H1 (cell line): ENCODE data around the gene PDZD2. TPM values are rescaled to one million over a fixed set of nuclear protein-coding genes. Genes with fewer than 3 reads are reported as not detected.

Experiments
- CTCF ChIA-PET: fragments of 300-600 bp; sonication (Branson Sonifier 250); formaldehyde crosslinking; loops from one replicate; lab custom pipeline; 2021; ENCODE audit not compliant: partially characterized antibody; lab: Charles Lee
- POLR2A ChIA-PET: fragments of 300-600 bp; sonication (Branson Sonifier 250); formaldehyde crosslinking; loops from one replicate; lab custom pipeline; 2021; ENCODE audit warnings: inconsistent platforms; ENCODE audit not compliant: partially characterized antibody; lab: Charles Lee
- DNase-seq, 2 experiments: peaks; one replicate each; pipeline versions ENCODE4 v3.0.0 to v3.0.0-alpha.2; 2010 to 2022; ENCODE audit warnings: low spot score in 2 of 2, low read depth in 1 of 2, mixed read lengths in 1 of 2
- FAIRE-seq: peaks from 2 replicates; lab custom pipeline; 2011; peaks lifted over from hg19 to GRCh38; lab: Jason Lieb, UNC
- H2AFZ ChIP-seq: 2 replicates; pipeline ENCODE4 v1.8.1; 2012; ENCODE audit warnings: low read length, inconsistent platforms
- H2AK5ac ChIP-seq: 2 replicates; pipeline ENCODE4 v1.6.1; 2013; ENCODE audit warnings: low read depth, low read length
- H2BK120ac ChIP-seq: replicated peaks from 2 replicates; pipeline ENCODE3; 2013; ENCODE audit warnings: low read depth, low read length, inconsistent platforms
- H2BK12ac ChIP-seq: 2 replicates; pipeline ENCODE4 v1.6.1; 2013; ENCODE audit warnings: low read depth, low read length
- H2BK15ac ChIP-seq: 2 replicates; pipeline ENCODE4 v1.6.1; 2013; ENCODE audit warnings: low read length
- H2BK20ac ChIP-seq: 2 replicates; pipeline ENCODE4 v1.6.1; 2013; ENCODE audit warnings: low read length
- H2BK5ac ChIP-seq: 2 replicates; pipeline ENCODE4 v1.6.1; 2013; ENCODE audit warnings: low read depth, low read length
- H3K14ac ChIP-seq: 2 replicates; pipeline ENCODE4 v1.6.1; 2013; ENCODE audit warnings: inconsistent platforms; ENCODE audit not compliant: insufficient read length
- H3K18ac ChIP-seq: 2 replicates; pipeline ENCODE4 v1.6.1; 2013; ENCODE audit warnings: low read length; ENCODE audit errors: extremely low read depth
- H3K23ac ChIP-seq: 2 replicates; pipeline ENCODE4 v1.6.1; 2013; ENCODE audit warnings: inconsistent platforms; ENCODE audit not compliant: insufficient read length
- H3K23me2 ChIP-seq: 2 replicates; pipeline ENCODE4 v1.6.1; 2013; ENCODE audit warnings: low read depth, low read length
- H3K27ac ChIP-seq: 2 replicates; pipeline ENCODE4 v1.6.1; 2011; ENCODE audit warnings: low read depth, low read length, inconsistent platforms
- H3K27me3 ChIP-seq, 4 experiments: replicated peaks in 1 of 4; 1 replicate in 1 of 4; 2 replicates in 3 of 4; pipeline versions ENCODE4 v1.6.1 to v1.8.1; 2011 to 2013; ENCODE audit warnings: low read length in 3 of 4, mild to moderate bottlenecking in 3 of 4, inconsistent platforms in 2 of 4, mixed read lengths in 2 of 4, moderate library complexity in 1 of 4; ENCODE audit not compliant: control insufficient read depth in 3 of 4, insufficient read depth in 3 of 4; ENCODE audit errors: extremely low read depth in 1 of 4
- H3K36me3 ChIP-seq, 4 experiments: 2 replicates each; pipeline versions ENCODE4 v1.6.1 to v1.8.1; 2011 to 2013; ENCODE audit warnings: mild to moderate bottlenecking in 4 of 4, low read length in 3 of 4, moderate library complexity in 2 of 4, control low read depth in 1 of 4, inconsistent platforms in 1 of 4; ENCODE audit not compliant: insufficient read depth in 4 of 4, control insufficient read depth in 2 of 4
- H3K4ac ChIP-seq: replicated peaks from 2 replicates; pipeline ENCODE3; 2013; ENCODE audit warnings: low read length, low read depth, mixed read lengths, inconsistent platforms; ENCODE audit not compliant: insufficient read length
- H3K4me1 ChIP-seq, 4 experiments: replicated peaks in 1 of 4; 1 replicate in 1 of 4; 2 replicates in 3 of 4; pipeline versions ENCODE4 v1.6.1 to v1.8.1; 2011 to 2013; ENCODE audit warnings: low read length in 3 of 4, inconsistent platforms in 2 of 4, mixed read lengths in 1 of 4; ENCODE audit not compliant: insufficient read depth in 4 of 4, control insufficient read depth in 3 of 4
- H3K4me2 ChIP-seq, 2 experiments: 2 replicates each; pipeline versions ENCODE4 v1.6.1 to v1.8.1; 2011 to 2013; ENCODE audit warnings: low read depth in 2 of 2, low read length in 2 of 2, control low read depth in 1 of 2, inconsistent platforms in 1 of 2, mild to moderate bottlenecking in 1 of 2; ENCODE audit not compliant: insufficient read depth in 1 of 2
- H3K4me3 ChIP-seq, 4 experiments: fragments of 200-600, 300-600 bp in 1 of 4; sonication (generic), shearing (Covaris generic), sonication (Bioruptor Twin) in 1 of 4; 2 replicates each; pipeline versions ENCODE4 v1.5.1 to v1.8.1; 2011 to 2016; ENCODE audit warnings: low read length in 4 of 4, low read depth in 3 of 4, control low read depth in 2 of 4, inconsistent platforms in 2 of 4, mild to moderate bottlenecking in 2 of 4, mixed read lengths in 1 of 4, moderate library complexity in 1 of 4; ENCODE audit not compliant: insufficient read depth in 2 of 4; ENCODE audit errors: extremely low read depth in 1 of 4
- H3K56ac ChIP-seq: replicated peaks from 2 replicates; pipeline ENCODE3; 2013; ENCODE audit warnings: low read depth, mild to moderate bottlenecking, mixed read lengths, low read length, inconsistent platforms; ENCODE audit not compliant: insufficient read length
- H3K79me1 ChIP-seq: 2 replicates; pipeline ENCODE4 v1.6.1; 2013; ENCODE audit warnings: low read depth, low read length, control low read depth
- H3K79me2 ChIP-seq, 2 experiments: 2 replicates each; pipeline versions ENCODE4 v1.6.1 to v1.8.1; 2012 to 2013; ENCODE audit warnings: low read length in 2 of 2, mild to moderate bottlenecking in 2 of 2, inconsistent platforms in 1 of 2; ENCODE audit not compliant: insufficient read depth in 2 of 2, control insufficient read depth in 1 of 2
- H3K9ac ChIP-seq, 4 experiments: replicated peaks in 1 of 4; 1 replicate in 1 of 4; 2 replicates in 3 of 4; pipeline versions ENCODE4 v1.6.1 to v1.8.1; 2011 to 2013; ENCODE audit warnings: low read depth in 3 of 4, low read length in 3 of 4, control low read depth in 2 of 4, mild to moderate bottlenecking in 2 of 4, moderate library complexity in 2 of 4, inconsistent platforms in 1 of 4; ENCODE audit errors: extremely low read depth in 1 of 4
- H3K9me3 ChIP-seq, 2 experiments: 2 replicates each; pipeline versions ENCODE4 v1.6.1 to v1.8.1; 2012 to 2013; ENCODE audit warnings: mild to moderate bottlenecking in 2 of 2, moderate library complexity in 2 of 2, control low read depth in 1 of 2, inconsistent platforms in 1 of 2, low read depth in 1 of 2, low read length in 1 of 2, mixed read lengths in 1 of 2; ENCODE audit not compliant: insufficient read depth in 2 of 2
- H4K20me1 ChIP-seq, 2 experiments: replicated peaks in 1 of 2; 2 replicates each; pipeline versions ENCODE3 to v1.8.1; 2011 to 2013; ENCODE audit warnings: inconsistent platforms in 2 of 2, low read length in 2 of 2, mild to moderate bottlenecking in 1 of 2; ENCODE audit not compliant: insufficient read depth in 2 of 2, control insufficient read depth in 1 of 2
- H4K5ac ChIP-seq: 2 replicates; pipeline ENCODE4 v1.6.1; 2013; ENCODE audit warnings: low read length, low read depth, mixed read lengths, inconsistent platforms; ENCODE audit not compliant: insufficient read length
- H4K8ac ChIP-seq: 2 replicates; pipeline ENCODE4 v1.8.0; 2013; ENCODE audit warnings: mild to moderate bottlenecking, moderate library complexity, low read length, inconsistent platforms; ENCODE audit not compliant: insufficient read depth; ENCODE audit errors: extremely low read depth
- H4K91ac ChIP-seq: replicated peaks from 2 replicates; pipeline ENCODE3; 2013; ENCODE audit warnings: low read length, mixed read lengths, inconsistent platforms; ENCODE audit not compliant: insufficient read length
- ATF2 ChIP-seq: IDR thresholded peaks from 2 replicates; pipeline ENCODE4 v1.6.1; 2012; ENCODE audit warnings: low read length, inconsistent platforms
- CTCF ChIP-seq, 3 experiments: IDR thresholded peaks; 1 replicate in 2 of 3; 2 replicates in 1 of 3; pipeline versions ENCODE4 v1.5.1 to v1.6.1; 2011; ENCODE audit warnings: low read length in 3 of 3, mild to moderate bottlenecking in 3 of 3, inconsistent platforms in 2 of 3, low read depth in 1 of 3, moderate library complexity in 1 of 3; ENCODE audit not compliant: insufficient read depth in 1 of 3; ENCODE audit errors: control extremely low read depth in 1 of 3
- EP300 ChIP-seq, 2 experiments: IDR thresholded peaks; 1 replicate in 1 of 2; 2 replicates in 1 of 2; pipeline ENCODE4 v1.6.1; 2011 to 2012; ENCODE audit warnings: low read depth in 2 of 2, low read length in 2 of 2, mild to moderate bottlenecking in 2 of 2, borderline replicate concordance in 1 of 2, inconsistent platforms in 1 of 2, moderate library complexity in 1 of 2
- FOSL1 ChIP-seq: IDR thresholded peaks from 2 replicates; pipeline ENCODE4 v1.6.1; 2011; ENCODE audit warnings: mild to moderate bottlenecking, low read depth, low read length, moderate library complexity; ENCODE audit not compliant: insufficient read depth
- HDAC6 ChIP-seq: IDR thresholded peaks from one replicate; pipeline ENCODE4 v1.7.1; 2012; ENCODE audit warnings: low read depth, mild to moderate bottlenecking, inconsistent platforms, low read length, moderate library complexity
- KDM4A ChIP-seq: IDR thresholded peaks from one replicate; pipeline ENCODE4 v1.7.1; 2012; ENCODE audit warnings: low read depth, mild to moderate bottlenecking, moderate library complexity, low read length, inconsistent platforms; ENCODE audit not compliant: severe bottlenecking
- SUZ12 ChIP-seq: fragments of 200-600 bp; sonication (generic); IDR thresholded peaks from 2 replicates; pipeline ENCODE4 v1.6.1; 2012; ENCODE audit warnings: mild to moderate bottlenecking, inconsistent platforms, low read length, moderate library complexity, mixed read lengths
- TBP ChIP-seq: IDR thresholded peaks from 2 replicates; pipeline ENCODE4 v1.6.1; 2011; ENCODE audit warnings: low read depth, low read length, improper control_type of control experiment
- WGBS, 2 experiments: shearing (Covaris generic) in 1 of 2; methylation state at CpG; one replicate each; pipeline versions ENCODE4 v1.1.6 to v1.1.7; 2013 to 2015; ENCODE audit warnings: low lambda C conversion rate in 2 of 2, mixed read lengths in 2 of 2, inconsistent platforms in 1 of 2, low coverage in 1 of 2, missing lambda C conversion rate in 1 of 2; ENCODE audit not compliant: insufficient replicate concordance in 2 of 2, insufficient coverage in 1 of 2, insufficient read length in 1 of 2; ENCODE audit errors: extremely low coverage in 1 of 2, missing lambda C conversion rate in 1 of 2; 5-methylcytosine and 5-hydroxymethylcytosine counted together
- polyA plus RNA-seq, 7 experiments: library from polyadenylated mRNA; depleted of rRNA in 3 of 7; stranded (reverse) in 5 of 7; unstranded in 2 of 7; fragments of >200 nt in 5 of 7; fragments of 200-250 nt in 2 of 7; gene quantifications; 1 replicate in 5 of 7; 2 replicates in 1 of 7; 4 replicates in 1 of 7; pipeline versions ENCODE4 v1.2.1 to v1.2.3, GENCODE V29; 2011 to 2013; ENCODE audit warnings: missing spikeins in 2 of 7, mixed read lengths in 2 of 7
- total RNA-seq: library from RNA; stranded (reverse); fragmentation: NEBNext Ultra II Directional; extraction: Animal tissue kit (Norgen Biotek cat#: 25700); gene quantifications from 2 replicates; pipeline ENCODE4 v1.2.1, GENCODE V29; 2021

PDZD2 gene
- total and polyA plus RNA-seq, 2 of the 8 experiments (the other 6 are each of a cell fraction or from before 2014, with no cell fraction given) = 1.2 to 6.8 TPM

GRCh38 chr5:31770998-31771397 is 132.1 kb downstream of the PDZD2 start:
- no peak overlapping the region for H4K91ac ChIP-seq
- 100% methylated on average over 1 of the region's 1 CpG; no CpG with 5 or more reads in 1 of the 2 experiments for WGBS, 2 experiments
- no peak overlapping the region for H2AK5ac ChIP-seq
- peaks cover 2 to 5% of the 10 kb centered on the region in 2 experiments; a peak in 2 of 4 replicates for H3K9me3 ChIP-seq
- no peak for FAIRE-seq
- no peak for DNase-seq
- H3K4me3 ChIP-seq = no peak overlapping the region
- no peak overlapping the region for H2BK5ac ChIP-seq
- no peak overlapping the region for H3K27ac ChIP-seq
- H4K20me1 ChIP-seq = no peaks in the 10 kb centered on the region
- POLR2A ChIA-PET = interaction anchor here (0.6 to 0.7 kb wide), 2 partner anchors 43 to 83 kb away, joined by 3 to 4 read pairs; no protein-coding TSS in a partner anchor
- no peak overlapping the region for H3K9ac ChIP-seq
- H3K14ac ChIP-seq = no peak overlapping the region
- no peaks in the 10 kb centered on the region for H3K27me3 ChIP-seq
- no peaks in the 10 kb centered on the region for H3K79me1 ChIP-seq
- H3K56ac ChIP-seq = no peak overlapping the region
- CTCF ChIA-PET = interaction anchor here (0.6 to 4.8 kb wide), 9 partner anchors 10 to 322 kb away, joined by 3 to 24 read pairs (median 3); no protein-coding TSS in a partner anchor
- no peak overlapping the region for H3K23ac ChIP-seq
- H2BK15ac ChIP-seq = no peak overlapping the region
- H2BK120ac ChIP-seq = no peak overlapping the region
- H2AFZ ChIP-seq = no peak overlapping the region
- no peak overlapping the region for H4K5ac ChIP-seq
- H3K4me1 ChIP-seq = peaks cover 3 to 9% (median 5%) of the 10 kb centered on the region in 4 experiments; a peak in 4 of 7 replicates
- no peak overlapping the region for H3K18ac ChIP-seq
- no peaks in the 10 kb centered on the region for H3K36me3 ChIP-seq
- no peaks in the 10 kb centered on the region for H3K23me2 ChIP-seq
- H4K8ac ChIP-seq = no peak overlapping the region
- H2BK12ac ChIP-seq = no peak overlapping the region
- no peak overlapping the region for H3K4me2 ChIP-seq
- no peak for TF ChIP-seq FOSL1
- TF ChIP-seq KDM4A = no peak
- TF ChIP-seq CTCF (IDR thresholded peaks at IDR 0.05; ENCODE audit: control extremely low read depth in 1 of 3, insufficient read depth in 1 of 3, low read depth in 1 of 3, low read length in 3 of 3) = no peak
- TF ChIP-seq EP300 (IDR thresholded peaks at IDR 0.05; ENCODE audit: borderline replicate concordance in 1 of 2, low read depth in 2 of 2, low read length in 2 of 2) = no peak
- TF ChIP-seq TBP = no peak
- TF ChIP-seq ATF2 = no peak
- no peak for TF ChIP-seq HDAC6
- no peak for TF ChIP-seq SUZ12
- H3K79me2 ChIP-seq = no peaks in the 10 kb centered on the region
- H3K4ac ChIP-seq = no peak overlapping the region
- no peak overlapping the region for H2BK20ac ChIP-seq
